ENCODE results near the gene MBD6.

GRCh38 chr12:57541001-57541400 is 18.4 kb downstream of the MBD6 start:
- TF ChIP-seq YY1 (IDR thresholded peaks at IDR 0.05; ENCODE audit: insufficient read depth, insufficient read length) (no peak), ZNF274 (IDR thresholded peaks at IDR 0.05; ENCODE audit: low read depth, low read length) (no peak), SUZ12 (IDR thresholded peaks at IDR 0.05; ENCODE audit: extremely low read depth, insufficient read depth, insufficient read length) (no peak)
